SK-N-SH (cell line): ENCODE data around the gene OGFOD3.

ENCODE experiments used
- CHD2 ChIP-seq: fragments of 150-350 bp; IDR thresholded peaks from 2 replicates; pipeline ENCODE4 v1.6.1; 2018; ENCODE audit warnings: low read length; ENCODE audit not compliant: partially characterized antibody
- EP300 ChIP-seq, 2 experiments: IDR thresholded peaks; 2 replicates each; pipeline versions ENCODE4 v1.4.0 to v1.6.1; 2012; ENCODE audit warnings: borderline replicate concordance in 1 of 2, low read depth in 1 of 2, low read length in 1 of 2
- EZH2phosphoT487 ChIP-seq: fragments of 200-600 bp; sonication (generic); IDR thresholded peaks from 2 replicates; pipeline ENCODE4 v1.6.1; 2017; ENCODE audit warnings: low read depth, mixed run types, mild to moderate bottlenecking, antibody characterized with exemption, moderate library complexity, borderline replicate concordance
- FOSL2 ChIP-seq: IDR thresholded peaks from 2 replicates; pipeline ENCODE4 v1.4.0; 2012; ENCODE audit warnings: low read depth, mild to moderate bottlenecking, moderate library complexity, borderline replicate concordance
- MXI1 ChIP-seq: IDR thresholded peaks from 2 replicates; pipeline ENCODE4 v1.6.1; 2012; ENCODE audit warnings: mild to moderate bottlenecking, low read depth, low read length, improper control_type of control experiment
- POLR2AphosphoS5 ChIP-seq: IDR thresholded peaks from 2 replicates; pipeline ENCODE4 v1.6.1; 2012; ENCODE audit warnings: low read depth, low read length
- SMC3 ChIP-seq: IDR thresholded peaks from 2 replicates; pipeline ENCODE4 v1.6.1; 2012; ENCODE audit warnings: low read depth, low read length, improper control_type of control experiment
- TCF12 ChIP-seq: IDR thresholded peaks from 2 replicates; pipeline ENCODE4 v1.4.0; 2012
- TEAD4 ChIP-seq: IDR thresholded peaks from 2 replicates; pipeline ENCODE4 v1.4.0; 2012; ENCODE audit warnings: mild to moderate bottlenecking, borderline replicate concordance; ENCODE audit not compliant: insufficient read depth
- TF ChIP-seq, protein P1 (sequence below): fragments of 150-350 bp; IDR thresholded peaks from 2 replicates; pipeline ENCODE4 v1.6.1; 2016; ENCODE audit warnings: mild to moderate bottlenecking, low read depth, low read length
- TF ChIP-seq, protein P2 (sequence below): fragments of 200-600 bp; sonication (generic); IDR thresholded peaks from 2 replicates; pipeline ENCODE4 v1.6.1; 2017; ENCODE audit warnings: antibody characterized with exemption, mild to moderate bottlenecking, moderate library complexity
- TF ChIP-seq, protein P3 (sequence below): IDR thresholded peaks from 2 replicates; pipeline ENCODE4; 2012
- TF ChIP-seq, protein P4 (sequence below): IDR thresholded peaks from 2 replicates; pipeline ENCODE4 v1.6.1; 2012; ENCODE audit warnings: mild to moderate bottlenecking, low read depth, low read length, moderate library complexity
- TF ChIP-seq, protein P5 (sequence below): fragments of 150-350 bp; IDR thresholded peaks from 2 replicates; pipeline ENCODE4 v1.6.1; 2017; ENCODE audit warnings: antibody characterized with exemption, low read length, low read depth, borderline replicate concordance

DNA sequence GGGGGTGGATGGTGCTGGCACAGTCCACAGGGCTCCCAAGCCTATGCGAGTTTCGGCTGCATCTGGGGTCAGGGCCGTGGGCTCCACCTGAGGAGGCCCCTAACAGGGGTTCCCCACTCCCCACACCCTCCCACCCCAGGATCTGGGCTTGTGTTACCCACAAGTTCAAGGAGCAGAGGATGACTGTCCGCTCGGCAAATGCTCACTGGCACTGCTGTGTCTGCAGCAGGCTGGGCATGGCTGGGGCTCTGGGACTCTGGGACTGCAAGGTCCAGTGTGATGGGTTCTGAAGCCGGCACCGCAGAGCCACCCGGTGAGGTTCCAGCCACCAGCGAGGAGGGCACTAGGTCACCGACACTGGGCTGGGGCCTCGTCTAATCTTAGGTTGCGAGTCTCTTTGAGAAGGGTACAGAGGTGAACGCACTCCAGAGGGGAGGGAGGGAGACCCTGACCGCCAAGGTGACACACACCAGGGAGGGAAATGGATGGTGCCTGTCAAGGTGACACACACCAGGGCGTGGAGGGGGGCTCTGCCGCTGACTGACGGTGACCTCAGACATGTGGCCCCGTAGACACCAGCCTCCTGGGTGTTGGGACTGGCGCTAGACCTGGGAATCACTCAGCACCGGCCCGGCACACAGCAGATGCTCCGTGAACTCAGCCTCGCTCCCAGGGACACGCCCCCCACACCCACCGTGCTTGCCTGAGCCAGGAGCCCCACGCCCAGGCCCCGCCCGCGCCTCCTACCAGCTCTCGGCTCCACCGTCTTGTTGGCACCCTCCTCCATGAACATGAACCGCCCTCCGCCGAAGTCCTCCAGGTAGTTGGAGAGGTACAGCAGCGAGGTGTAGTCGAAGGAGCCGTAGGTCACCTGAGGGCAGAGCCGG, 20.7 kb downstream of the OGFOD3 start:
- TF ChIP-seq CHD2 (no peak), EZH2phosphoT487 (no peak), FOSL2 (no peak), EP300 (IDR thresholded peaks at IDR 0.05; ENCODE audit: borderline replicate concordance in 1 of 2, low read depth in 1 of 2, low read length in 1 of 2) (no peak), TEAD4 (no peak), TCF12 (no peak), POLR2AphosphoS5 (no peak), SMC3 (no peak), MXI1 (no peak)
- TF ChIP-seq, protein P1, sequence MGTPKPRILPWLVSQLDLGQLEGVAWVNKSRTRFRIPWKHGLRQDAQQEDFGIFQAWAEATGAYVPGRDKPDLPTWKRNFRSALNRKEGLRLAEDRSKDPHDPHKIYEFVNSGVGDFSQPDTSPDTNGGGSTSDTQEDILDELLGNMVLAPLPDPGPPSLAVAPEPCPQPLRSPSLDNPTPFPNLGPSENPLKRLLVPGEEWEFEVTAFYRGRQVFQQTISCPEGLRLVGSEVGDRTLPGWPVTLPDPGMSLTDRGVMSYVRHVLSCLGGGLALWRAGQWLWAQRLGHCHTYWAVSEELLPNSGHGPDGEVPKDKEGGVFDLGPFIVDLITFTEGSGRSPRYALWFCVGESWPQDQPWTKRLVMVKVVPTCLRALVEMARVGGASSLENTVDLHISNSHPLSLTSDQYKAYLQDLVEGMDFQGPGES = no peak
- TF ChIP-seq, protein P2, sequence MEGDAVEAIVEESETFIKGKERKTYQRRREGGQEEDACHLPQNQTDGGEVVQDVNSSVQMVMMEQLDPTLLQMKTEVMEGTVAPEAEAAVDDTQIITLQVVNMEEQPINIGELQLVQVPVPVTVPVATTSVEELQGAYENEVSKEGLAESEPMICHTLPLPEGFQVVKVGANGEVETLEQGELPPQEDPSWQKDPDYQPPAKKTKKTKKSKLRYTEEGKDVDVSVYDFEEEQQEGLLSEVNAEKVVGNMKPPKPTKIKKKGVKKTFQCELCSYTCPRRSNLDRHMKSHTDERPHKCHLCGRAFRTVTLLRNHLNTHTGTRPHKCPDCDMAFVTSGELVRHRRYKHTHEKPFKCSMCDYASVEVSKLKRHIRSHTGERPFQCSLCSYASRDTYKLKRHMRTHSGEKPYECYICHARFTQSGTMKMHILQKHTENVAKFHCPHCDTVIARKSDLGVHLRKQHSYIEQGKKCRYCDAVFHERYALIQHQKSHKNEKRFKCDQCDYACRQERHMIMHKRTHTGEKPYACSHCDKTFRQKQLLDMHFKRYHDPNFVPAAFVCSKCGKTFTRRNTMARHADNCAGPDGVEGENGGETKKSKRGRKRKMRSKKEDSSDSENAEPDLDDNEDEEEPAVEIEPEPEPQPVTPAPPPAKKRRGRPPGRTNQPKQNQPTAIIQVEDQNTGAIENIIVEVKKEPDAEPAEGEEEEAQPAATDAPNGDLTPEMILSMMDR = no peak
- TF ChIP-seq, protein P3, sequence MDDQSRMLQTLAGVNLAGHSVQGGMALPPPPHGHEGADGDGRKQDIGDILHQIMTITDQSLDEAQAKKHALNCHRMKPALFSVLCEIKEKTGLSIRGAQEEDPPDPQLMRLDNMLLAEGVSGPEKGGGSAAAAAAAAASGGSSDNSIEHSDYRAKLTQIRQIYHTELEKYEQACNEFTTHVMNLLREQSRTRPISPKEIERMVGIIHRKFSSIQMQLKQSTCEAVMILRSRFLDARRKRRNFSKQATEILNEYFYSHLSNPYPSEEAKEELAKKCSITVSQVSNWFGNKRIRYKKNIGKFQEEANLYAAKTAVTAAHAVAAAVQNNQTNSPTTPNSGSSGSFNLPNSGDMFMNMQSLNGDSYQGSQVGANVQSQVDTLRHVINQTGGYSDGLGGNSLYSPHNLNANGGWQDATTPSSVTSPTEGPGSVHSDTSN = no peak
- TF ChIP-seq, protein P4, sequence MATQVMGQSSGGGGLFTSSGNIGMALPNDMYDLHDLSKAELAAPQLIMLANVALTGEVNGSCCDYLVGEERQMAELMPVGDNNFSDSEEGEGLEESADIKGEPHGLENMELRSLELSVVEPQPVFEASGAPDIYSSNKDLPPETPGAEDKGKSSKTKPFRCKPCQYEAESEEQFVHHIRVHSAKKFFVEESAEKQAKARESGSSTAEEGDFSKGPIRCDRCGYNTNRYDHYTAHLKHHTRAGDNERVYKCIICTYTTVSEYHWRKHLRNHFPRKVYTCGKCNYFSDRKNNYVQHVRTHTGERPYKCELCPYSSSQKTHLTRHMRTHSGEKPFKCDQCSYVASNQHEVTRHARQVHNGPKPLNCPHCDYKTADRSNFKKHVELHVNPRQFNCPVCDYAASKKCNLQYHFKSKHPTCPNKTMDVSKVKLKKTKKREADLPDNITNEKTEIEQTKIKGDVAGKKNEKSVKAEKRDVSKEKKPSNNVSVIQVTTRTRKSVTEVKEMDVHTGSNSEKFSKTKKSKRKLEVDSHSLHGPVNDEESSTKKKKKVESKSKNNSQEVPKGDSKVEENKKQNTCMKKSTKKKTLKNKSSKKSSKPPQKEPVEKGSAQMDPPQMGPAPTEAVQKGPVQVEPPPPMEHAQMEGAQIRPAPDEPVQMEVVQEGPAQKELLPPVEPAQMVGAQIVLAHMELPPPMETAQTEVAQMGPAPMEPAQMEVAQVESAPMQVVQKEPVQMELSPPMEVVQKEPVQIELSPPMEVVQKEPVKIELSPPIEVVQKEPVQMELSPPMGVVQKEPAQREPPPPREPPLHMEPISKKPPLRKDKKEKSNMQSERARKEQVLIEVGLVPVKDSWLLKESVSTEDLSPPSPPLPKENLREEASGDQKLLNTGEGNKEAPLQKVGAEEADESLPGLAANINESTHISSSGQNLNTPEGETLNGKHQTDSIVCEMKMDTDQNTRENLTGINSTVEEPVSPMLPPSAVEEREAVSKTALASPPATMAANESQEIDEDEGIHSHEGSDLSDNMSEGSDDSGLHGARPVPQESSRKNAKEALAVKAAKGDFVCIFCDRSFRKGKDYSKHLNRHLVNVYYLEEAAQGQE = no peak
- TF ChIP-seq, protein P5, sequence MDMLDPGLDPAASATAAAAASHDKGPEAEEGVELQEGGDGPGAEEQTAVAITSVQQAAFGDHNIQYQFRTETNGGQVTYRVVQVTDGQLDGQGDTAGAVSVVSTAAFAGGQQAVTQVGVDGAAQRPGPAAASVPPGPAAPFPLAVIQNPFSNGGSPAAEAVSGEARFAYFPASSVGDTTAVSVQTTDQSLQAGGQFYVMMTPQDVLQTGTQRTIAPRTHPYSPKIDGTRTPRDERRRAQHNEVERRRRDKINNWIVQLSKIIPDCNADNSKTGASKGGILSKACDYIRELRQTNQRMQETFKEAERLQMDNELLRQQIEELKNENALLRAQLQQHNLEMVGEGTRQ = no peak
